ENCODE results near the gene HADHA. TPM values are rescaled to one million over a fixed set of nuclear protein-coding genes. Genes with fewer than 3 reads are reported as not detected.

Gene HADHA
- total RNA-seq, 1 experiment from 2014 or later, result 101 TPM

GRCh38 chr2:26191316-26192159 is 52.9 kb downstream of the HADHA start:
- H3K36me3 ChIP-seq (ENCODE audit: control insufficient read depth in 1 of 2, insufficient read depth in 2 of 2, low read length in 2 of 2), result peaks cover 12 to 20% of the 10 kb centered on the region in 2 experiments; a peak in 3 of 4 replicates
- no peaks in the 10 kb centered on the region for H3K4me1 ChIP-seq (ENCODE audit: control insufficient read depth in 1 of 2, insufficient read depth in 2 of 2, low read length in 2 of 2)
- POLR2A ChIA-PET, result interaction anchor here (0.5 to 0.6 kb wide), 2 partner anchors 25 to 244 kb away, joined by 3 read pairs; no protein-coding TSS in a partner anchor
- H3K9ac ChIP-seq (ENCODE audit: low read length), result no peak overlapping the region
- DNase-seq (ENCODE audit: low read depth, low spot score) (no peak), ATAC-seq (no peak)
- intact Hi-C loops (cut with micrococcal nuclease), result no loop called here
- no TSS peak for BruUV-seq (replicated peaks)
- H2AFZ ChIP-seq (ENCODE audit: low read depth, low read length, poor library complexity, severe bottlenecking), result no peak overlapping the region
- RAD21 ChIA-PET (ENCODE audit: low non-redundant PET in 1 of 2, low total read pairs in 2 of 2, uncharacterized antibody in 2 of 2, unreplicated experiment in 2 of 2), result no interaction called here
- H4K20me1 ChIP-seq (ENCODE audit: insufficient read depth), result no peaks in the 10 kb centered on the region
- CTCF ChIA-PET, result no interaction called here
- H3K9me3 ChIP-seq (ENCODE audit: control insufficient read depth in 1 of 2, insufficient read depth in 1 of 2, low read depth in 1 of 2, low read length in 2 of 2), result no peaks in the 10 kb centered on the region
- TF ChIP-seq FOSL1 (IDR thresholded peaks at IDR 0.05; ENCODE audit: low read depth) (no peak), EGR1 (IDR thresholded peaks at IDR 0.05; ENCODE audit: low read depth) (no peak), RAD21 (IDR thresholded peaks at IDR 0.05; ENCODE audit: low read depth) (no peak), ELF1 (IDR thresholded peaks at IDR 0.05; ENCODE audit: borderline replicate concordance, low read depth) (no peak), YY1 (IDR thresholded peaks at IDR 0.05; ENCODE audit: extremely low read depth, insufficient replicate concordance, low read depth, low read length) (no peak), SP1 (IDR thresholded peaks at IDR 0.05; ENCODE audit: low read depth) (no peak), ATF3 (IDR thresholded peaks at IDR 0.05) (no peak), SIN3A (IDR thresholded peaks at IDR 0.05; ENCODE audit: low read depth) (no peak), REST (IDR thresholded peaks at IDR 0.05; ENCODE audit: low read depth) (no peak), ZFX (IDR thresholded peaks at IDR 0.05) (no peak), TCF7L2 (IDR thresholded peaks at IDR 0.05; ENCODE audit: borderline replicate concordance, extremely low read depth, insufficient read depth, insufficient read length) (no peak), ZBTB33 (IDR thresholded peaks at IDR 0.05; ENCODE audit: extremely low read depth, insufficient replicate concordance, low read length) (no peak)
- no peaks in the 10 kb centered on the region for H3K79me2 ChIP-seq (ENCODE audit: insufficient read depth, low read length)
- no peak overlapping the region for H3K27ac ChIP-seq (ENCODE audit: low read depth, low read length)
- H3K27me3 ChIP-seq (ENCODE audit: insufficient read depth, low read length), result no peaks in the 10 kb centered on the region
- H3K4me2 ChIP-seq (ENCODE audit: low read length), result no peak overlapping the region
- no peak overlapping the region for H3K4me3 ChIP-seq (replicated peaks in 1 of 2; ENCODE audit: low read depth in 1 of 2, low read length in 2 of 2)
- H3K9me2 ChIP-seq (ENCODE audit: insufficient read depth), result no peaks in the 10 kb centered on the region

All from HCT116 (cell line).